Medulla oblongata (tissue), 1 donor: ENCODE data around the gene BEST4.
"Not testable (repeated sequence)": the region's sequence is repeated elsewhere in the genome, so short reads cannot be mapped to it uniquely, and the experiment has no call there.

ENCODE experiments used
- DNase-seq: peaks from one replicate; pipeline ENCODE4 v3.0.0-alpha.2; 2015; ENCODE audit errors: extremely low spot score

BEST4 gene

GRCh38 chr1:44777969-44778635, 9.9 kb downstream of the BEST4 start:
- no peak for DNase-seq

- no peak for DNase-seq
These were observed 10.4 kb downstream of the BEST4 start for GRCh38 chr1:44777547-44777946.

DNA sequence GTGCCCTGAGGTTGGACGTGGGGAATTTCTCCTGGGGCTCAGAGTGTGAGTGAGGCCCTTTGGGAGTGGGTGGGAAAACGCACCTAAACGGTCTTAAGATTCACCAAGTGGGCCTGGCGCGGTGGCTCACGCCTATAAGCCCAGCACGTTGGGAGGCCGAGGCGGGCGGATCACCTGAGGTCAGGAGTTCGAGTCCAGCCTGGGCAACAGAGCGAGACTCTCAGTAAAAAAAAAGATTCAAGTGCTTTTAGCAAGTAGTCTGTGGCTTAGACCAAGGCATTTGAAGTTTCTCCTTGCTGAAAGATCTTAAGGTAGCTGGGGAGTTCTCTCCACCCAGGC, 11.3 kb downstream of the BEST4 start:
- no peak for DNase-seq

DNA sequence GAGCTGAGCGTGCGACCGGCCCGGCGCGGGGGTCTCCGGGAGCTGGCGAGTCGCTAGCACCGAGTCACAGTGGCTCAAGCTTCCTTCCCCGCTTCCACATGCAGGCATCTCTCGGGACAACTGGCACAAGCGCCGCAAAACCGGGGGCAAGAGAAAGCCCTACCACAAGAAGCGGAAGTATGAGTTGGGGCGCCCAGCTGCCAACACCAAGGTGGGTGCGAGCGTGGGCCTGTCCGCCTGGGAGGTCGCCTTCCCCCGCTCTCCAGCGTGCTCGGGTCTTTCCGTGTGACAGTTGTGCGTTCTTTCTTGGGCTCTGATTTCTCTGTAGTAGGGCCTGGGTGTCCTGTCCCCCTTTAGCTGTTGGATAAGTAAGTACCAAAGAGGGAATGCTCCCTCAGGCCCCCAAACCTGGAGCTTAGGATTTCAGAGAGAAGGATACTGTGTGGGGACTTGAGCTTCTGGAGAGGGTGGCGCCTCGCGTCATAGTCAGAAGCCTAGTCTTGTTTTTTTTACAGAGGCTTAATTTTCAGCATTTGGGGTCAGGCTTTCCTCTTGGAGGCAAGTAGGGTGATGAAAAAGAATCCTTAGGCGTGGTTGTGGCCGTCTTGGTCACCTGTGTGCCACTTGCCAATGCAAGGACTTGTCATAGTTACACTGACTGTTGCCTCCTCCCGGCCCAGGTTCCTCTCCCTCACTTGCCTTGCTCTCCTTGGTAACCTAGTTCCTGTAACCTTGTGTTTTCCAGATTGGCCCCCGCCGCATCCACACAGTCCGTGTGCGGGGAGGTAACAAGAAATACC, 11.8 kb downstream of the BEST4 start:
- DNase-seq: peak; percentile 17

- DNase-seq: peak; percentile 96
These were observed 12.7 kb downstream of the BEST4 start, which contains the start of gene RPS8 for GRCh38 chr1:44775078-44775929. Gene RPS8 (plus strand): TSS chr1:44775540. CDS start chr1:44775597, 57 bp downstream.

DNA sequence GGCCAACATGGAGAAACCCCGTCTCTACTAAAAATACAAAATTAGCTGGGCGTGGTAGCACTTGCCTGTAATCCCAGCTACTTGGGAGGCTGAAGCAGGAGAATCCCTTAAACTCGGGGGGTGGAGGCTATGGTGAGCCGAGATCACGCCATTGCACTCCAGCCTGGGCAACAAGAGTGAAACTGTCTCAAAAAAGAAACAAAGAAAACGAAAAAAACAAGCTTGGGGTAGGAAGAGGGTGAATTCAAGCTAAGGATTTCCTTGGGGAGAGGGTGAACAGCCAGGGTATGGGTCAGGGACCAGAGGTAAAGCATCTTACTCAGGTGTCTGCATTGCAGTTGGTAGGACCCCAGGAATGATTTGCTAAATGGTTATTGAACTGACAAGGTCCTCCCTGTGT, 21.5 kb downstream of the BEST4 start:
- DNase-seq: not testable (repeated sequence)

DNA sequence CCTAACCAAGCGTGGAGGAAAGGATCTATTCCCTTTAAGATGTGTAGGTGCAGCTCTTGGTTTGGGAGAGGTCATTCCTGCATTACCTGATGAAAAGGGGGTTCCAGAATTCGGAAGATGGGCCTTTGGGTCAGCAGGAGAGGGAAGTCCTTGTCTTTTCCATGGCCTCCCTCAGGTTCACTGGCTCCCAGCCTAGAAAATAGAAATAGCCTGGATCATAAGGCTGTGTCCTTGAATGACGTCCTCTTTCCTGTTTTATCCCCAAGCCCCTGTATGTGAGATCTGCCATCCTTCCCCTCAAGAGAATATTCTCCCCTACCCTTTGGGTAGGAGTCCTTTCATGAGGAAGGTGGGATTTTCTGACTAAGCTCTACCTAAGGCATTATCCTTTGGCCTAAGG, 27.1 kb downstream of the BEST4 start:
- DNase-seq: no peak

DNA sequence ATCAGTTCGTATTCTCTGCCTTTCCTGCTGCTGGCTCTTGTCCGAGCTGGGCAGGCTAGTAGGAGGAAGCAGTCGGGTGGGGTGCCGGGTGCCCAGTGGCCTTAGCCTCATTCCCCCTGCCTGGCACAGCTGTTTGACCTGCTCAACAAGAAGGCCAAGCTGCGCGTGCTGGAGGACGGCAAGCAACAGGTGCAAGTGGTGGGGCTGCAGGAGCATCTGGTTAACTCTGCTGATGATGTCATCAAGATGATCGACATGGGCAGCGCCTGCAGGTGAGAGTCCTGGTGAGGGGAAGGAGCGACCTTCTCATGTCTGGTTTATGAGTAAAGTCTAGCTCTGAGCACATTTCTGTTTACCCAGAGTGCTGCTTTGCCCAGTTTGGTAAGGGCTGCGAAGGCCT, 28.9 kb downstream of the BEST4 start:
- no peak for DNase-seq

DNA sequence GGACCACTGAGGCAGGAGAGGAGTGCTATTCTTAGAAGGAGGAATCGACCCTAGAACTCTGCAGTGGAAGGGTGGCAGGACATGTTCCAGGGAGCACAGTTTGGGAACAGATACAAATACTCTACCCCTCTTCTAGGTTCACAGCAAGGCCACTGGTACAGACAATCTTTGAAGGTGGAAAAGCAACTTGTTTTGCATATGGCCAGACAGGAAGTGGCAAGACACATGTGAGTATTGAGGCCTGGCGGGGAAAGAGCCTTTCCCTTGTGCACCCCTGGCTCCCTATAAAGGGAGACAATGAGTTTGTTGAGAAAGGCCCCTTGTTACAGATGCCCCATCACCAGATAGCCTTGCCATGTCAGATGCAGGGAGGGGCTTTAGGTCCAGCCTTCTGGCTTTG, 30.6 kb downstream of the BEST4 start:
- no peak for DNase-seq

DNA sequence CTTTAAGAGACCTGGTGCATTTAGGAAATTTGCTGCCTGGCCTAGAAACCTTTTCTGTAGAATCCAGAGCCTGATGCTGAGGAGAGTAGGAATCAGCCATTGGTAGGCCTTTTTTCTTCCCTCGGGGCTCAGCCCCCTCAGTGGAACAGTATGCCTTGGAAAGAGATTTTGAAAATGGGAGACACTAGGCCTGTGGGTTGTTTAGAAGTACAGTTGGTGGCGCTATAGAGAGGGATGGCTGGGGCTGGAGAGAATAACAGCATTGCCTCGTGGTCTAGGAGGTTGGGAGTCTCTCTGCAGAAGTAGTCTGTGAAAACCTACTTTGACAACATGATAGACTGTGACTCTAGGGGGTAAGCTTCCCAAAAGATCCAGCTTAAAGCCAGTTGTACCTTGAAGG, 40.1 kb downstream of the BEST4 start:
- DNase-seq: no peak

DNA sequence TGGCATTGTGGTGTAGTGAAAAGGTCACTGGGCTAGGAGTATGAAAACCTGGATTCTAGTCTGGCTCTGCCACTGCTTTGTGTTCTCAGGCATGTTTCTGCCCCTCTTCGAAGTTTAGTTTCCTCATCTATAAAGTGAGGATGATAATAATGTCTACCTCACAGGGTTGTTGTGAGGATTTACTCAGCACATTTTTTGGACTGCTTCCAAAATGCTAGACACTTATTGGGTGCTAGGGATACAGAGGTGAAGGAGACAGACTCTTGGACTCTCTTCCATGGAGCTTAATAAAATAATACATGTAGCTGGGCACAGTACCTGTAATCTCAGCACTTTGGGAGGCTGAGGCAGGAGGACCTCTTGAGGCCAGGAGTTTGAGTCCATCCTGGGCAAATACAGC, 44.8 kb downstream of the BEST4 start:
- no peak for DNase-seq

DNA sequence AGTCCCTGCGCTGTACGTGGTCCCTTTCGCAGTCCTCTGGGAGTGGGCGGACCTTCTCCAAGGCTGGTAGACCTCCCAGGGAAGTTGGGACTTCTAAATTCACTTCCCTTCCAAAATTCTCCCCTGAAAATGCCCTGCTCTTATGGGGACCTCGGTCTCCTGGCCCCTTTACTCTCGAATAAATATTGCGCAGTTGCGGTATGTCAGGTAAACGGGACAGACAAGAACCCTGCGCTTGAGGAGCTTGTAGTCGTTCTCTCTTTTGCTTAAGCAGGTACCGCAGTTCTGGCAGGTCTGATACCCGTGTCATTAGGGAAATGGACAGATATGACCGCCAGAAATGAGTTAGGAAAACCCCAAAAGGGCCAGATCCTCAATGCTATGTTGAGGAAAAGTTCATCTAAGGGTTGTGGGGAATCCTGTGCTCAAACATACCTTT, 47.8 kb downstream of the BEST4 start:
- no peak for DNase-seq

DNA sequence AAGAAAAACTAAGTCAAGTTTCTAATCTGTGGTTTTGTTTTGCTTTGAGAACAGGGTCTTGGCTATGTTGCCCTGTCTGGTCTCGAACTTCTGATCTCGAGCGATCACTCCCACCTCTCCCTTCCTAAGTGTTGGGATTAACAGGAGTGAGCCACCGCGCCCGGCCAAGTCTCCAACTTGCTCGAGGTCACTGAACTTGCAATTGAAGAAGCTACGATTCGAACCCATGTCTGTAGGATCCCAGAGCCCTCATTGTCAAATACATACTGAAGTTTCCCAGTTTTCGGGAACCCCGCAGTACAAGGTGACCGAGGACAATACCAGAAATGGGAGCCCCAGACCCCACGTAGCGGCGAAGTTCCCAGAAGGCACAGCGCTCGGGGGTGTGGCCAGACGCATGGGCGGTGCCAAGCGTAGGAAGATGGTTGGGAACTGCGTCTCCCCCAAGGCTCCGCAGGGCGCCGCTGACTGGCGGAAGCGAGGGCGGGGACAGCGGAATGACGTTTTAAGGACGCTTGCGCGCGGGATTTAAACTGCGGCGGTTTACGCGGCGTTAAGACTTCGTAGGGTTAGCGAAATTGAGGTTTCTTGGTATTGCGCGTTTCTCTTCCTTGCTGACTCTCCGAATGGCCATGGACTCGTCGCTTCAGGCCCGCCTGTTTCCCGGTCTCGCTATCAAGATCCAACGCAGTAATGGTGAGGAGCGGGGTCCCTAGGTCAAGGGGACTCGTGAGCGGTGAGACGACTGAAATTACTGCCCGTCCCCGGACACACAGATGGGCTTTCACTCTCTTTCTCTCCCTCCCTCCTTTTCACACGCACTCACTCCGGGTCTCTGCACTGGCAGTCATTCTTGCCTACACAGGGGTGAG, 48.4 kb downstream of the BEST4 start, which contains the start of gene KIF2C:
Gene KIF2C (plus strand): TSS at position 531 of the 872 bp plus-strand sequence. CDS start 96 bp downstream, at position 627.
- DNase-seq: peak; percentile 98

DNA sequence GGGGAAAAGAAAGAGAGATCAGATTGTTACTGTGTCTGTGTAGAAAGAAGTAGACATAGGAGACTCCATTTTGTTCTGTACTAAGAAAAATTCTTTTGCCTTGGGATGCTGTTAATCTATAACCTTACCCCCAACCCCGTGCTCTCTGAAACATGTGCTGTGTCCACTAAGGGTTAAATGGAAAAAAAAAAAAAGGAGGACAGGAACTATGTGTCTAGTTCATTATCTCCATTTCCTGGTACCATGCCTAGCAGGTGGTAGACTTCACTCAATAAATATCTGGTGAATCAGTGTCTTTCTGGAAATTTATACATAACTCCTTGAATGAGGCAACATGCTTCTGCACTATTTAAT, 49.0 kb downstream of the BEST4 start:
- not testable (repeated sequence) for DNase-seq

DNA sequence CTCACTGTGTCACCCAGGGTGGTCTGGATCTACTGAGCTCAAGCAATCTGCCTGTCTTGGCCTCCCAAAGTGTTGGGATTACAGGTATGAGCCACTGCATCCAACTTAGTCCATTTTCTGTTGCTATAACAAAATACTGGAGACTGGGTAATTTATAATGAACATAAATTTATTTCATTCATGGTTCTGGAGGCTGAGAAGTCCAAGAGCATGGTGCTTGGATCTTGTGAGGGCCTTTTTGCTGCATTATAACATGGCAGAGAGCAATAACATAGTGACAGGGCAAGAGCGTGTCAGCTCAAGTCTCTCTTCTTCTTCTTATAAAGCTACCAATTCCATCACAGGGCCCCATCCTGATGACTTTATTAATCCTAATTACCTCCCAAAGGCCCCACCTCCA, 52.0 kb downstream of the BEST4 start:
- DNase-seq: no peak

- no peak for DNase-seq
These were observed 54.2 kb downstream of the BEST4 start for GRCh38 chr1:44733784-44734183.
